Adrenal gland (tissue), 5 donors: ENCODE results near the gene CNTNAP2.

Experiments
- CTCF ChIP-seq, 6 experiments: fragments of 450-650 bp in 4 of 6; fragments of 200-600 bp in 2 of 6; sonication (generic) in 1 of 6; IDR thresholded peaks; 1 replicate in 5 of 6; 2 replicates in 1 of 6; pipeline versions ENCODE4 v1.5.1 to v1.8.0; 2016 to 2021; ENCODE audit warnings: antibody characterized with exemption in 6 of 6, mild to moderate bottlenecking in 2 of 6, moderate library complexity in 1 of 6
- POLR2A ChIP-seq, 2 donors: fragments of 450-650 bp; IDR thresholded peaks; one replicate each; pipeline ENCODE4 v1.6.1; 2017; ENCODE audit warnings: antibody characterized with exemption in 2 of 2, mild to moderate bottlenecking in 2 of 2, moderate library complexity in 1 of 2
- donor health status: DM: no; HTN: no; CAD: no.

GRCh38 chr7:146486519-146486918 lies 369.9 kb downstream of the CNTNAP2 start:
- TF ChIP-seq CTCF (IDR thresholded peaks at IDR 0.05): no peak
- TF ChIP-seq POLR2A (IDR thresholded peaks at IDR 0.05): no peak
